ENCODE data around the gene SLC6A19.

Gene SLC6A19

GRCh38 chr5:1205255-1206180 is 4.1 kb downstream of the SLC6A19 start:
- H3K9me3 ChIP-seq (ENCODE audit: severe bottlenecking): no peaks in the 10 kb centered on the region
- DNase-seq: no peak
- H3K4me3 ChIP-seq (ENCODE audit: low read depth, low read length): no peak overlapping the region
- no peaks in the 10 kb centered on the region for H3K27me3 ChIP-seq (ENCODE audit: insufficient read depth, low read depth, severe bottlenecking)
- peak overlapping the region; percentile 21 for H3K27ac ChIP-seq
- no peak for TF ChIP-seq CTCF (IDR thresholded peaks at IDR 0.05; ENCODE audit: low read depth, low read length)
- no peaks in the 10 kb centered on the region for H3K36me3 ChIP-seq

GRCh38 chr5:1206521-1207412 is 5.4 kb downstream of the SLC6A19 start:
- Histone ChIP-seq H3K36me3 (no peaks in the 10 kb centered on the region), H3K27me3 (ENCODE audit: insufficient read depth, low read depth, severe bottlenecking) (no peaks in the 10 kb centered on the region), H3K4me3 (ENCODE audit: low read depth, low read length) (no peak overlapping the region), H3K9me3 (ENCODE audit: severe bottlenecking) (no peaks in the 10 kb centered on the region), H3K27ac (no peak overlapping the region)
- no peak for TF ChIP-seq CTCF (IDR thresholded peaks at IDR 0.05; ENCODE audit: low read depth, low read length)
- DNase-seq: no peak

- H3K4me3 ChIP-seq (ENCODE audit: low read depth, low read length): no peak overlapping the region
- H3K27me3 ChIP-seq (ENCODE audit: insufficient read depth, low read depth, severe bottlenecking): no peaks in the 10 kb centered on the region
- no peaks in the 10 kb centered on the region for H3K36me3 ChIP-seq
- no peak for DNase-seq
- TF ChIP-seq CTCF (IDR thresholded peaks at IDR 0.05; ENCODE audit: low read depth, low read length): no peak
- H3K9me3 ChIP-seq (ENCODE audit: severe bottlenecking): no peaks in the 10 kb centered on the region
- no peak overlapping the region for H3K27ac ChIP-seq
Measured at GRCh38 chr5:1207555-1207954, 6.2 kb downstream of the SLC6A19 start.

- no peak overlapping the region for H3K4me3 ChIP-seq (ENCODE audit: low read depth, low read length)
- H3K9me3 ChIP-seq (ENCODE audit: severe bottlenecking): no peaks in the 10 kb centered on the region
- H3K27me3 ChIP-seq (ENCODE audit: insufficient read depth, low read depth, severe bottlenecking): no peaks in the 10 kb centered on the region
- DNase-seq: no peak
- TF ChIP-seq CTCF (IDR thresholded peaks at IDR 0.05; ENCODE audit: low read depth, low read length): no peak
- H3K36me3 ChIP-seq: no peaks in the 10 kb centered on the region
- no peak overlapping the region for H3K27ac ChIP-seq
Measured at GRCh38 chr5:1208221-1208742, 6.9 kb downstream of the SLC6A19 start.

GRCh38 chr5:1208743-1209488 is 7.5 kb downstream of the SLC6A19 start:
- Histone ChIP-seq H3K27ac (peak overlapping the region; percentile 50), H3K9me3 (ENCODE audit: severe bottlenecking) (no peaks in the 10 kb centered on the region), H3K36me3 (no peaks in the 10 kb centered on the region), H3K4me3 (ENCODE audit: low read depth, low read length) (no peak overlapping the region), H3K27me3 (ENCODE audit: insufficient read depth, low read depth, severe bottlenecking) (no peaks in the 10 kb centered on the region)
- DNase-seq: peak; percentile 93
- peak; percentile 96 for TF ChIP-seq CTCF (IDR thresholded peaks at IDR 0.05; ENCODE audit: low read depth, low read length)

All from WERI-Rb-1 (cell line).